GM18951 (cell line): ENCODE measurements around the gene FOSL2.

Experiments
- POLR2A ChIP-seq: IDR thresholded peaks from 4 replicates; pipeline ENCODE4 v1.6.1; 2011; ENCODE audit warnings: mild to moderate bottlenecking; ENCODE audit not compliant: insufficient read length, insufficient read depth; ENCODE audit errors: extremely low read depth
- in situ Hi-C: fragments of 300-500 bp; cut with MboI; formaldehyde crosslinking; loops from one replicate; pipeline ENCODE4 v1.12.0; 2022; ENCODE audit warnings: low sequenced_read_pairs, mixed read lengths, inconsistent platforms; ENCODE audit not compliant: unreplicated experiment

The FOSL2 gene

DNA sequence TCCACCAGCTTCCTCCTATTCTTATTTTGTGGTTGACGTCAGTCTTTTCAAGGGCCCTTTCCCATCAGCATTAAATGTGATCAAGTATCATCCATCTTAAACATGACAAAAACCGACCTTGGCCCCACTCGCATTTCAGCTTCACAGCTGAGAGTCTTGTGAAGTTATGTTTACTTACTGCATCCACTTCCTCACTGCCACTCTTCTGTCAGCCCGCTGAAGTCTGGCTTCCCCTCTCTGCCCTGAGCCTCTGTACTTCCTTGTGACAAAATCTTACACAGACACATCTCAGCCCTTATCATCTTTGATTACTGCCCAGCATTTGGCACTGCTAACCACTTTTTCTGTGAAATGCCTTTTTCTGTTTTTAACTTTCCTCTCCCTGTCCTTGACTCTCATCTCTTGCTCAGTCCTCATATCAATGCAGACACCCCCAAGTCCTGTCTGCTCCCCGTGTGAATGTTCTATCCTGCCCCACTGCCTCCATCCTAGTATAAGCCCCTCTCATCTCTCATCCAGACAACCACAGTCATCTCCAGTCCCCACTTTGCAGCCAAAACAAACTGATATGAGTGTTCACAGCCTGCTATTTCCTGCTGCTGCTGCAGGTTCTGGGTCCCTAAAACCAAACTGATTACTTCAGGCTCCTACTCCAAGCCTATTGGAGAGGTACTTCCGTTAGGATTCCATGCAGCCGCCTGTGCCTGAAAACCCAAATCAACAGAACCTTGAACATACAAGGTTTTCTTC is 31.4 kb downstream of the FOSL2 start:
- in situ Hi-C loops: no loop called here
- TF ChIP-seq POLR2A: no peak

DNA sequence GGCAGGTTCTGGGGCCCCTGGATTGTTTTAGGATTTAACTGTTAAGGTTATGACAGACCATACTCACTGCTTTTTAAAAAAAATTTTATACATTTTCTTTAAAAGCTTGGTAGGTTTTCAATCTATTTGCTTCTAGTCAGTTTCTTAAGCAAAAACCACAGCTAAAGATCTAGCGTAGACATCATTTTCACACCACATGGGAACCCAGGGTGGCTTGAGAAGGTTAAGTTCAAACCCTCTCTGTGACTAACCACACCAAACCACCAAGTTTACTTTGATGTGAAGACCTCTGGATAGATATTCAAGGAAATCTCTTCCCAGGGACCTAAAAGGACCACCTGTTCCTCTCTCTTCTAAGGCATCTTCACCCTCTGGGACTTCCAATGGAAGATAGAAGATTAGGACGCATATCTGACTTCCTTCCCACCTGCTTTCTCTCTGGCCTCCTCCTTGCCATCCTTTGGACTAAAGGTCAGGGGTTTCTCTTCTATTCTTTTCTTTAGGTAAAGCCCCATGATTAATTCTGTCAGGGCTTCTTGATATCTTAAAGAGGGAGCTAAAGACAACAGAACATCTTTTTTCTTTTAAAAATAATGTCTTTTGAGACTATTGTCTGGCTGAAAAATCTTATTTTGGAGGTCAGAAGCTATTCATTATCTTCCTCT is 32.3 kb downstream of the FOSL2 start:
- in situ Hi-C loops: loop anchor here (25.0 kb wide), 1 partner anchor 688 kb away; no protein-coding TSS in a partner anchor
- no peak for TF ChIP-seq POLR2A

DNA sequence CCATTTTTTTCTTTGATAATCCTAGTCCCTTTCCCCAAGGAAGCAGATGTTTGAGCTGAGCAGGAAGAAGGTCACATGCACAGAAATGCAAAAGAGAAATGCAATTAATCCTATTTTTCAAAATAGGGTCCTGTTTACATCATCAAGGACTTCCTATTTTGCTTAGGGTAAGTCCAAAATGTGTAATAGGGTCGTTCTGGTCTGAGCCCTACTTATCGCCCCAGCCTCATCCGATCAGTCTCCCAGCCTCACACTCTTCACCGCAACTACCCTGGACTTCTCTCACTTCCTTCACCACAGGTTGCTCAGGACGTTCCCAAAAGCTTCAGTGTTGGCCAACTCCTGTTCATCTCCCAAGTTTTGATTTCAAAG is 32.8 kb downstream of the FOSL2 start:
- TF ChIP-seq POLR2A: no peak
- in situ Hi-C loops: loop anchor here (25.0 kb wide), 1 partner anchor 688 kb away; no protein-coding TSS in a partner anchor

- in situ Hi-C loops: loop anchor here (25.0 kb wide), 1 partner anchor 691 kb away; no protein-coding TSS in a partner anchor
- no peak for TF ChIP-seq POLR2A
Measured at GRCh38 chr2:28427741-28428415, 35.2 kb downstream of the FOSL2 start.

GRCh38 chr2:28428486-28428885 is 35.8 kb downstream of the FOSL2 start:
- TF ChIP-seq POLR2A: no peak
- in situ Hi-C loops: loop anchor here (25.0 kb wide), 1 partner anchor 691 kb away; no protein-coding TSS in a partner anchor

- in situ Hi-C loops: loop anchor here (25.0 kb wide), 1 partner anchor 693 kb away; no protein-coding TSS in a partner anchor
- no peak for TF ChIP-seq POLR2A
Measured at GRCh38 chr2:28429636-28430376, 37.1 kb downstream of the FOSL2 start.

- in situ Hi-C loops: loop anchor here (25.0 kb wide), 1 partner anchor 693 kb away; no protein-coding TSS in a partner anchor
- TF ChIP-seq POLR2A: no peak
Measured at GRCh38 chr2:28430377-28430765, 37.7 kb downstream of the FOSL2 start.

- TF ChIP-seq POLR2A: no peak
- in situ Hi-C loops: loop anchor here (25.0 kb wide), 1 partner anchor 694 kb away; no protein-coding TSS in a partner anchor
Measured at GRCh38 chr2:28430788-28431418, 38.2 kb downstream of the FOSL2 start.

GRCh38 chr2:28431741-28432140 is 39.1 kb downstream of the FOSL2 start:
- TF ChIP-seq POLR2A: no peak
- in situ Hi-C loops: loop anchor here (25.0 kb wide), 1 partner anchor 694 kb away; no protein-coding TSS in a partner anchor

DNA sequence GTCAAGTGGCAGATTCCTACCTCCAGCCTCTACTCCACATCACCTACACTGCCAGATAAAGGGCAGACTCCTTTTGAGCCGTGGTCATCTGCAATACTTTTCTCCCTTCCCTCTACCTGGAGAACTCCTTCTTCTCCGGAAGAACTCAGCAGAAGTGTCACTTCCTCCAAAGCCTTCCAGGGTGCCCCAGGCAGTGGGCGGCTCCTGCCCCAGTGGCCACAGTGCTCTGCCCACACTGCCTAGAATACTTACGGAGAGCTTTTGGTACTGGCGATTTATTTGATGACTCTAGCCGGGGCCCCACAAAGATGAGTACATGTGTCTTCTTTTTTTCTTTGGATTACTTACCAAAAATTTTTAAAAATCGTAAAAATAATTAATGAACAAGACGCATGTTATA is 39.7 kb downstream of the FOSL2 start:
- in situ Hi-C loops: loop anchor here (25.0 kb wide), 1 partner anchor 695 kb away; no protein-coding TSS in a partner anchor

DNA sequence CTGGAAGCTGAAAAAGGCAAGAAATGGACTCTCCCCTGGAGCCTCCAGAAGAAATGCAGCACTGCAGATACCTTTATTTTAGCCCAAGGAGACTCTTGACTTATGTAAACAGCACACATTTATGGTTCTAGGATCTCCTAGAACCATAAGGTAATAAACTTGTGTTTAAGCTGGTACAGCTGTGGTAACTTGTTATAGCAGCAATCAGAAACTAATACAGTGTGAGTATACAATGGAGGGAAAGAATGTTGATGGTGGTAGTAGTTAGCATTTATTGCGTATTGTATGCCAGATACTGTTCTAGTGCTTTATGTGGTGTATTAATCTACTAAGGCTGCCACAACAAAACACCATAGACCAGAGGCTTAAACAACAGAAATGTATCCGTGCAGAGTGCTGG is 40.6 kb downstream of the FOSL2 start:
- TF ChIP-seq POLR2A: no peak
- in situ Hi-C loops: loop anchor here (25.0 kb wide), 1 partner anchor 696 kb away; no protein-coding TSS in a partner anchor

More for the DNA sequence above, 39.7 kb downstream of the FOSL2 start:
- no peak for TF ChIP-seq POLR2A
